Activated CD8-positive, alpha-beta T cell treated with anti-CD3 and anti-CD28 coated beads, Interleukin-2, amount 10 ng/mL, durations not matched to agents 7 days and 5 days (primary cell): ENCODE results near the gene NAPG. TPM values are rescaled to one million over a fixed set of nuclear protein-coding genes. Genes with fewer than 3 reads are reported as not detected.

ENCODE experiments used
- ATAC-seq: fragments of 150-1000 bp; cut with Tn5 transposase; one replicate; pipeline ENCODE4 v1.10.0; 2021; ENCODE audit warnings: moderate library complexity
- CTCF ChIA-PET: fragments of 350-600 bp; sonication (Branson Sonifier 250); formaldehyde crosslinking; loops from one replicate; lab custom pipeline; 2021; ENCODE audit warnings: antibody characterized with exemption; lab: Charles Lee
- POLR2A ChIA-PET: fragments of 350-600 bp; sonication (Branson Sonifier 250); formaldehyde crosslinking; loops from one replicate; lab custom pipeline; 2021; ENCODE audit warnings: antibody characterized with exemption; lab: Charles Lee
- DNase-seq: peaks from one replicate; pipeline ENCODE4 v3.0.0-alpha.2; 2020
- H3K27ac Mint-ChIP-seq: one replicate; pipeline ENCODE4 v1.8.0; 2021; ENCODE audit warnings: mild to moderate bottlenecking, mixed read lengths
- H3K27me3 Mint-ChIP-seq: one replicate; pipeline ENCODE4 v1.8.0; 2021; ENCODE audit warnings: low read depth, mixed read lengths
- H3K36me3 Mint-ChIP-seq: one replicate; pipeline ENCODE4 v1.8.0; 2021; ENCODE audit warnings: low read depth, mixed read lengths
- H3K4me1 Mint-ChIP-seq: one replicate; pipeline ENCODE4 v1.8.0; 2021; ENCODE audit warnings: low read depth, mixed read lengths
- H3K4me3 Mint-ChIP-seq: one replicate; pipeline ENCODE4 v1.8.0; 2021; ENCODE audit warnings: mild to moderate bottlenecking, mixed read lengths
- H3K9me3 Mint-ChIP-seq: one replicate; pipeline ENCODE4 v1.8.0; 2022; ENCODE audit warnings: mixed read lengths; ENCODE audit not compliant: insufficient read depth
- total RNA-seq, 2 experiments: library from RNA; stranded (reverse); gene quantifications; one replicate each; pipeline ENCODE4 v1.2.3, GENCODE V29; 2021

NAPG gene
- total RNA-seq, 2 experiments from 2014 or later: 31.1 to 31.5 TPM

- no peaks in the 10 kb centered on the region for H3K9me3 Mint-ChIP-seq
- ChIA-PET POLR2A (no interaction called here), CTCF (no interaction called here)
- H3K36me3 Mint-ChIP-seq: no peaks in the 10 kb centered on the region
- ATAC-seq (no peak), DNase-seq (no peak)
- peaks cover 25% of the 10 kb centered on the region for H3K27me3 Mint-ChIP-seq
- peaks cover 12% of the 10 kb centered on the region for H3K4me1 Mint-ChIP-seq
- no peak overlapping the region for H3K27ac Mint-ChIP-seq
- no peak overlapping the region for H3K4me3 Mint-ChIP-seq
These were observed 9.7 kb upstream of the NAPG start for GRCh38 chr18:10516078-10516477.

GRCh38 chr18:10518595-10519255 lies 7.1 kb upstream of the NAPG start:
- no peaks in the 10 kb centered on the region for H3K9me3 Mint-ChIP-seq
- no peak for DNase-seq
- H3K27me3 Mint-ChIP-seq: peaks cover 29% of the 10 kb centered on the region
- no peak overlapping the region for H3K4me3 Mint-ChIP-seq
- no peak for ATAC-seq
- CTCF ChIA-PET: interaction anchor here (1.0 to 3.2 kb wide), 3 partner anchors 36 to 547 kb away, joined by 3 to 14 read pairs (median 6); no protein-coding TSS in a partner anchor
- POLR2A ChIA-PET: no interaction called here
- no peaks in the 10 kb centered on the region for H3K36me3 Mint-ChIP-seq
- H3K27ac Mint-ChIP-seq: no peak overlapping the region
- peaks cover 12% of the 10 kb centered on the region for H3K4me1 Mint-ChIP-seq

GRCh38 chr18:10519366-10519765 lies 6.5 kb upstream of the NAPG start:
- H3K4me3 Mint-ChIP-seq: no peak overlapping the region

GRCh38 chr18:10519999-10520935 lies 5.6 kb upstream of the NAPG start:
- Mint-ChIP-seq H3K9me3 (no peaks in the 10 kb centered on the region), H3K36me3 (no peaks in the 10 kb centered on the region), H3K27me3 (peaks cover 26% of the 10 kb centered on the region), H3K4me3 (no peak overlapping the region), H3K27ac (no peak overlapping the region), H3K4me1 (peaks cover 21% of the 10 kb centered on the region)
- ATAC-seq: peak; percentile 84
- ChIA-PET CTCF (interaction anchor here (0.7 to 3.2 kb wide), 5 partner anchors 12 to 550 kb away, joined by 3 to 14 read pairs (median 3); no protein-coding TSS in a partner anchor), POLR2A (no interaction called here)
- peak; percentile 70 for DNase-seq

More at GRCh38 chr18:10519366-10519765, 6.5 kb upstream of the NAPG start:
- H3K4me1 Mint-ChIP-seq: peaks cover 13% of the 10 kb centered on the region
- DNase-seq (no peak), ATAC-seq (no peak)
- H3K36me3 Mint-ChIP-seq: no peaks in the 10 kb centered on the region
- POLR2A ChIA-PET: no interaction called here
- CTCF ChIA-PET: interaction anchor here (0.7 to 3.2 kb wide), 6 partner anchors 11 to 549 kb away, joined by 3 to 14 read pairs (median 4); no protein-coding TSS in a partner anchor
- peaks cover 29% of the 10 kb centered on the region for H3K27me3 Mint-ChIP-seq
- H3K27ac Mint-ChIP-seq: no peak overlapping the region
- H3K9me3 Mint-ChIP-seq: no peaks in the 10 kb centered on the region

- H3K27ac Mint-ChIP-seq: no peak overlapping the region
- H3K4me3 Mint-ChIP-seq: no peak overlapping the region
- ChIA-PET POLR2A (no interaction called here), CTCF (no interaction called here)
- peaks cover 22% of the 10 kb centered on the region for H3K27me3 Mint-ChIP-seq
- H3K36me3 Mint-ChIP-seq: no peaks in the 10 kb centered on the region
- H3K4me1 Mint-ChIP-seq: peaks cover 25% of the 10 kb centered on the region
- ATAC-seq (no peak), DNase-seq (no peak)
- H3K9me3 Mint-ChIP-seq: no peaks in the 10 kb centered on the region
These were observed 4.3 kb upstream of the NAPG start for GRCh38 chr18:10521566-10521965.

- Mint-ChIP-seq H3K4me1 (peaks cover 30% of the 10 kb centered on the region), H3K9me3 (no peaks in the 10 kb centered on the region), H3K4me3 (no peak overlapping the region), H3K36me3 (peaks cover 3% of the 10 kb centered on the region), H3K27me3 (peaks cover 18% of the 10 kb centered on the region), H3K27ac (no peak overlapping the region)
- ChIA-PET POLR2A (no interaction called here), CTCF (interaction anchor here (0.9 to 1.9 kb wide), 3 partner anchors 9 to 551 kb away, joined by 3 to 7 read pairs (median 4); no protein-coding TSS in a partner anchor)
- no peak for DNase-seq
- no peak for ATAC-seq
These were observed 3.3 kb upstream of the NAPG start for GRCh38 chr18:10522574-10522973.

GRCh38 chr18:10523544-10523943 lies 2.3 kb upstream of the NAPG start:
- POLR2A ChIA-PET: no interaction called here
- CTCF ChIA-PET: interaction anchor here (1.5 to 1.9 kb wide), 2 partner anchors 32 to 552 kb away, joined by 4 to 7 read pairs; no protein-coding TSS in a partner anchor

GRCh38 chr18:10524507-10525370 lies 1.1 kb upstream of the NAPG start:
- ChIA-PET POLR2A (interaction anchor here (0.9 to 1.3 kb wide), 2 partner anchors 9 to 610 kb away, joined by 3 to 4 read pairs; no protein-coding TSS in a partner anchor), CTCF (interaction anchor here (0.8 to 1.1 kb wide), 3 partner anchors 34 to 553 kb away, joined by 3 to 5 read pairs (median 3); no protein-coding TSS in a partner anchor)
- Mint-ChIP-seq H3K9me3 (no peaks in the 10 kb centered on the region), H3K36me3 (peaks cover 3% of the 10 kb centered on the region), H3K4me1 (peaks cover 42% of the 10 kb centered on the region), H3K27ac (peak overlapping the region; percentile 17), H3K4me3 (peak overlapping the region; percentile 95), H3K27me3 (peaks cover 6% of the 10 kb centered on the region)
- DNase-seq (no peak), ATAC-seq (no peak)

More at GRCh38 chr18:10523544-10523943, 2.3 kb upstream of the NAPG start:
- no peak overlapping the region for H3K4me3 Mint-ChIP-seq
- H3K27me3 Mint-ChIP-seq: peaks cover 13% of the 10 kb centered on the region
- peaks cover 37% of the 10 kb centered on the region for H3K4me1 Mint-ChIP-seq
- ATAC-seq (no peak), DNase-seq (no peak)
- H3K27ac Mint-ChIP-seq: no peak overlapping the region
- H3K9me3 Mint-ChIP-seq: no peaks in the 10 kb centered on the region
- peaks cover 3% of the 10 kb centered on the region for H3K36me3 Mint-ChIP-seq

- no peak for DNase-seq
- peak overlapping the region; percentile 97 for H3K27ac Mint-ChIP-seq
- POLR2A ChIA-PET: interaction anchor here (0.7 to 1.3 kb wide), 5 partner anchors 9 to 1382 kb away, joined by 3 to 4 read pairs (median 4); partner anchors contain the start of gene VAPA
These were observed 496 bp upstream of the NAPG start for GRCh38 chr18:10525371-10525691.

GRCh38 chr18:10526561-10526949 lies 728 bp downstream of the NAPG start:
- Mint-ChIP-seq H3K27me3 (peaks cover 5% of the 10 kb centered on the region), H3K4me1 (peaks cover 49% of the 10 kb centered on the region), H3K9me3 (no peaks in the 10 kb centered on the region), H3K27ac (peak overlapping the region; percentile 90), H3K4me3 (peak overlapping the region; percentile 90), H3K36me3 (peaks cover 12% of the 10 kb centered on the region)
- peak; percentile 8 for ATAC-seq
- CTCF ChIA-PET: no interaction called here
- no peak for DNase-seq
- POLR2A ChIA-PET: no interaction called here

More at GRCh38 chr18:10525371-10525691, 496 bp upstream of the NAPG start:
- Mint-ChIP-seq H3K36me3 (peaks cover 6% of the 10 kb centered on the region), H3K4me1 (peaks cover 43% of the 10 kb centered on the region), H3K27me3 (peaks cover 6% of the 10 kb centered on the region), H3K9me3 (no peaks in the 10 kb centered on the region), H3K4me3 (peak overlapping the region; percentile 95)
- no peak for ATAC-seq
- CTCF ChIA-PET: interaction anchor here (0.6 to 1.1 kb wide), 5 partner anchors 34 to 553 kb away, joined by 3 to 5 read pairs (median 3); no protein-coding TSS in a partner anchor

GRCh38 chr18:10528439-10528838 lies 2.6 kb downstream of the NAPG start:
- ATAC-seq (no peak), DNase-seq (no peak)
- H3K9me3 Mint-ChIP-seq: no peaks in the 10 kb centered on the region
- POLR2A ChIA-PET: interaction anchor here (0.7 kb wide), 1 partner anchor 347 kb away, joined by 3 read pairs; no protein-coding TSS in a partner anchor
- CTCF ChIA-PET: no interaction called here
- no peaks in the 10 kb centered on the region for H3K27me3 Mint-ChIP-seq
- peak overlapping the region; percentile 0 for H3K27ac Mint-ChIP-seq
- H3K36me3 Mint-ChIP-seq: peaks cover 17% of the 10 kb centered on the region
- no peak overlapping the region for H3K4me3 Mint-ChIP-seq
- H3K4me1 Mint-ChIP-seq: peaks cover 49% of the 10 kb centered on the region
